Neural cell (in vitro differentiated cells): ENCODE measurements around the gene H2AZ2. TPM values are rescaled to one million over a fixed set of nuclear protein-coding genes. Genes with fewer than 3 reads are reported as not detected.

Source experiments
- H2AFZ ChIP-seq: fragments of 200-600, 300-800 bp; sonication (generic), shearing (Covaris generic); 2 replicates; pipeline ENCODE4 v1.6.0; 2014; ENCODE audit warnings: low read depth, mild to moderate bottlenecking, antibody characterized with exemption, low read length, moderate library complexity
- H3F3A ChIP-seq: fragments of 200-600 bp; shearing (Covaris generic); 2 replicates; pipeline ENCODE4 v1.6.1; 2016; ENCODE audit warnings: mild to moderate bottlenecking, moderate library complexity, mixed read lengths, antibody characterized with exemption, low read length; ENCODE audit not compliant: insufficient read depth, poor library complexity, severe bottlenecking
- H3K27ac ChIP-seq: fragments of 200-600, 300-800 bp; sonication (generic), shearing (Covaris generic); 2 replicates; pipeline ENCODE4 v1.5.1; 2014; ENCODE audit warnings: mild to moderate bottlenecking, low read length, moderate library complexity
- H3K27me3 ChIP-seq: fragments of 300-800, 200-600 bp; sonication (generic), shearing (Covaris generic); 2 replicates; pipeline ENCODE4 v1.6.0; 2014; ENCODE audit warnings: mild to moderate bottlenecking, low read depth, low read length, moderate library complexity; ENCODE audit not compliant: insufficient read depth
- H3K36me3 ChIP-seq: fragments of 300-800, 200-600 bp; sonication (generic), shearing (Covaris generic); 2 replicates; pipeline ENCODE4 v1.5.1; 2014; ENCODE audit warnings: mild to moderate bottlenecking, antibody characterized with exemption, low read length, moderate library complexity; ENCODE audit not compliant: insufficient read depth
- H3K4me2 ChIP-seq: fragments of 300-800, 200-600 bp; sonication (generic), shearing (Covaris generic); 2 replicates; pipeline ENCODE4 v1.6.0; 2014; ENCODE audit warnings: mild to moderate bottlenecking, low read length
- H3K4me3 ChIP-seq: fragments of 300-800, 200-600 bp; sonication (generic), shearing (Covaris generic); 2 replicates; pipeline ENCODE4 v1.5.1; 2014; ENCODE audit warnings: mild to moderate bottlenecking, low read length, moderate library complexity
- H3K79me2 ChIP-seq: fragments of 200-600 bp; shearing (Covaris generic); replicated peaks from 2 replicates; pipeline ENCODE4 v1.6.0; 2014; ENCODE audit warnings: mild to moderate bottlenecking, low read length, moderate library complexity; ENCODE audit not compliant: insufficient read depth
- H3K9ac ChIP-seq: fragments of 300-800, 200-600 bp; sonication (generic), shearing (Covaris generic); 2 replicates; pipeline ENCODE4 v1.6.1; 2016; ENCODE audit warnings: mild to moderate bottlenecking, low read length, mixed read lengths
- H3K9me2 ChIP-seq: fragments of 200-600 bp; shearing (Covaris generic); 2 replicates; pipeline ENCODE4 v1.6.1; 2016; ENCODE audit warnings: mild to moderate bottlenecking, low read length, mixed read lengths; ENCODE audit not compliant: insufficient read depth
- H3K9me3 ChIP-seq: fragments of 200-600, 300-800 bp; sonication (generic), shearing (Covaris generic); 2 replicates; pipeline ENCODE4 v1.6.1; 2016; ENCODE audit warnings: mild to moderate bottlenecking, mixed run types, low read length, moderate library complexity, mixed read lengths
- H4K20me1 ChIP-seq: fragments of 200-600 bp; shearing (Covaris generic); 2 replicates; pipeline ENCODE4 v1.6.1; 2016; ENCODE audit warnings: mild to moderate bottlenecking, mixed run types; ENCODE audit not compliant: insufficient read depth
- EP300 ChIP-seq: fragments of 450-650 bp; conservative IDR thresholded peaks from 2 replicates; pipeline ENCODE4 v1.6.1; 2014; ENCODE audit warnings: antibody characterized with exemption, mild to moderate bottlenecking, moderate library complexity; ENCODE audit not compliant: poor library complexity, severe bottlenecking
- EZH2 ChIP-seq: fragments of 200-600, 300-800 bp; shearing (Covaris generic), sonication (generic); IDR thresholded peaks from 2 replicates; pipeline ENCODE4 v1.6.1; 2014; ENCODE audit warnings: antibody characterized with exemption, low read length, borderline replicate concordance, mild to moderate bottlenecking; ENCODE audit not compliant: insufficient read depth, poor library complexity, severe bottlenecking
- MXI1 ChIP-seq: fragments of 450-650 bp; conservative IDR thresholded peaks from 2 replicates; pipeline ENCODE4 v1.6.1; 2014; ENCODE audit warnings: antibody characterized with exemption, mild to moderate bottlenecking; ENCODE audit not compliant: poor library complexity, severe bottlenecking
- POLR2AphosphoS5 ChIP-seq: IDR thresholded peaks from 2 replicates; pipeline ENCODE4 v1.6.1; 2012
- RAD21 ChIP-seq: fragments of 450-650 bp; conservative IDR thresholded peaks from 2 replicates; pipeline ENCODE4 v1.6.1; 2014; ENCODE audit warnings: antibody characterized with exemption, mild to moderate bottlenecking, moderate library complexity
- SMC3 ChIP-seq: fragments of 450-650 bp; conservative IDR thresholded peaks from 2 replicates; pipeline ENCODE4 v1.6.1; 2014; ENCODE audit warnings: antibody characterized with exemption, mild to moderate bottlenecking, moderate library complexity; ENCODE audit not compliant: poor library complexity
- TAF1 ChIP-seq: IDR thresholded peaks from 2 replicates; pipeline ENCODE4 v1.6.1; 2012; ENCODE audit warnings: low read depth
- polyA plus RNA-seq: library from polyadenylated mRNA; depleted of rRNA; stranded (reverse); fragments of >200 nt; gene quantifications from 2 replicates; pipeline ENCODE4 v1.2.3, GENCODE V29; 2014
- TF ChIP-seq, protein P1 (sequence below): IDR thresholded peaks from 2 replicates; pipeline ENCODE4 v1.6.1; 2012; ENCODE audit warnings: borderline replicate concordance
- TF ChIP-seq, protein P2 (sequence below): fragments of 450-650 bp; IDR thresholded peaks from 2 replicates; pipeline ENCODE4 v1.5.1; 2014; ENCODE audit warnings: antibody characterized with exemption, mild to moderate bottlenecking, moderate library complexity; ENCODE audit not compliant: poor library complexity, severe bottlenecking

Gene H2AZ2
- polyA plus RNA-seq, 1 donor from 2014 or later = 152 TPM

DNA sequence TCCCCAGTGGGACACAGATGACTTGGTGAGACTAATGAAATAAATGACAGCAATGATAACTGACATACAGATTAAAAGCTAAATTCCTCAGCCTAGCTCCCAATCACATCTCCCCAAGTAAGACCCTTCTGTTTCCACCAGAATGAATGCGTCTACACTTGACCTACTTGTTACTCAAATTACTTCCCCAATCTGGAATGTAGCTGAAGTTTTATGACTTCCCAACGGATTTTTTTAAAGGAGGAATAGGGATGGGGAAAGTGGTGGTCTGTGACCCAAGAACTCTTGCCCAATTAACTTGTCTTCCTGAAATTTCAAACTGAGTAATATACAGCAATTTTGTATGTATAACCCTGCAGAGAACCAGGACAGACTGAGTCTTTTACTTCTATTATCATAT is 9.1 kb downstream of the H2AZ2 start:
- H4K20me1 ChIP-seq = no peaks in the 10 kb centered on the region
- no peak overlapping the region for H3K9ac ChIP-seq
- H3K36me3 ChIP-seq = peaks cover 14% of the 10 kb centered on the region
- H2AFZ ChIP-seq = no peak overlapping the region
- H3K4me2 ChIP-seq = no peak overlapping the region
- no peaks in the 10 kb centered on the region for H3K9me2 ChIP-seq
- H3K9me3 ChIP-seq = no peaks in the 10 kb centered on the region
- peaks cover 30% of the 10 kb centered on the region for H3K79me2 ChIP-seq
- no peaks in the 10 kb centered on the region for H3K27me3 ChIP-seq
- H3F3A ChIP-seq = no peaks in the 10 kb centered on the region
- no peak overlapping the region for H3K27ac ChIP-seq
- TF ChIP-seq, protein P1, sequence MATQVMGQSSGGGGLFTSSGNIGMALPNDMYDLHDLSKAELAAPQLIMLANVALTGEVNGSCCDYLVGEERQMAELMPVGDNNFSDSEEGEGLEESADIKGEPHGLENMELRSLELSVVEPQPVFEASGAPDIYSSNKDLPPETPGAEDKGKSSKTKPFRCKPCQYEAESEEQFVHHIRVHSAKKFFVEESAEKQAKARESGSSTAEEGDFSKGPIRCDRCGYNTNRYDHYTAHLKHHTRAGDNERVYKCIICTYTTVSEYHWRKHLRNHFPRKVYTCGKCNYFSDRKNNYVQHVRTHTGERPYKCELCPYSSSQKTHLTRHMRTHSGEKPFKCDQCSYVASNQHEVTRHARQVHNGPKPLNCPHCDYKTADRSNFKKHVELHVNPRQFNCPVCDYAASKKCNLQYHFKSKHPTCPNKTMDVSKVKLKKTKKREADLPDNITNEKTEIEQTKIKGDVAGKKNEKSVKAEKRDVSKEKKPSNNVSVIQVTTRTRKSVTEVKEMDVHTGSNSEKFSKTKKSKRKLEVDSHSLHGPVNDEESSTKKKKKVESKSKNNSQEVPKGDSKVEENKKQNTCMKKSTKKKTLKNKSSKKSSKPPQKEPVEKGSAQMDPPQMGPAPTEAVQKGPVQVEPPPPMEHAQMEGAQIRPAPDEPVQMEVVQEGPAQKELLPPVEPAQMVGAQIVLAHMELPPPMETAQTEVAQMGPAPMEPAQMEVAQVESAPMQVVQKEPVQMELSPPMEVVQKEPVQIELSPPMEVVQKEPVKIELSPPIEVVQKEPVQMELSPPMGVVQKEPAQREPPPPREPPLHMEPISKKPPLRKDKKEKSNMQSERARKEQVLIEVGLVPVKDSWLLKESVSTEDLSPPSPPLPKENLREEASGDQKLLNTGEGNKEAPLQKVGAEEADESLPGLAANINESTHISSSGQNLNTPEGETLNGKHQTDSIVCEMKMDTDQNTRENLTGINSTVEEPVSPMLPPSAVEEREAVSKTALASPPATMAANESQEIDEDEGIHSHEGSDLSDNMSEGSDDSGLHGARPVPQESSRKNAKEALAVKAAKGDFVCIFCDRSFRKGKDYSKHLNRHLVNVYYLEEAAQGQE = no peak
- TF ChIP-seq POLR2AphosphoS5 (no peak), EZH2 (no peak), MXI1 (no peak), RAD21 (no peak), SMC3 (no peak), TAF1 (no peak), EP300 (no peak)
- TF ChIP-seq, protein P2, sequence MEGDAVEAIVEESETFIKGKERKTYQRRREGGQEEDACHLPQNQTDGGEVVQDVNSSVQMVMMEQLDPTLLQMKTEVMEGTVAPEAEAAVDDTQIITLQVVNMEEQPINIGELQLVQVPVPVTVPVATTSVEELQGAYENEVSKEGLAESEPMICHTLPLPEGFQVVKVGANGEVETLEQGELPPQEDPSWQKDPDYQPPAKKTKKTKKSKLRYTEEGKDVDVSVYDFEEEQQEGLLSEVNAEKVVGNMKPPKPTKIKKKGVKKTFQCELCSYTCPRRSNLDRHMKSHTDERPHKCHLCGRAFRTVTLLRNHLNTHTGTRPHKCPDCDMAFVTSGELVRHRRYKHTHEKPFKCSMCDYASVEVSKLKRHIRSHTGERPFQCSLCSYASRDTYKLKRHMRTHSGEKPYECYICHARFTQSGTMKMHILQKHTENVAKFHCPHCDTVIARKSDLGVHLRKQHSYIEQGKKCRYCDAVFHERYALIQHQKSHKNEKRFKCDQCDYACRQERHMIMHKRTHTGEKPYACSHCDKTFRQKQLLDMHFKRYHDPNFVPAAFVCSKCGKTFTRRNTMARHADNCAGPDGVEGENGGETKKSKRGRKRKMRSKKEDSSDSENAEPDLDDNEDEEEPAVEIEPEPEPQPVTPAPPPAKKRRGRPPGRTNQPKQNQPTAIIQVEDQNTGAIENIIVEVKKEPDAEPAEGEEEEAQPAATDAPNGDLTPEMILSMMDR = no peak
- H3K4me3 ChIP-seq = no peak overlapping the region

DNA sequence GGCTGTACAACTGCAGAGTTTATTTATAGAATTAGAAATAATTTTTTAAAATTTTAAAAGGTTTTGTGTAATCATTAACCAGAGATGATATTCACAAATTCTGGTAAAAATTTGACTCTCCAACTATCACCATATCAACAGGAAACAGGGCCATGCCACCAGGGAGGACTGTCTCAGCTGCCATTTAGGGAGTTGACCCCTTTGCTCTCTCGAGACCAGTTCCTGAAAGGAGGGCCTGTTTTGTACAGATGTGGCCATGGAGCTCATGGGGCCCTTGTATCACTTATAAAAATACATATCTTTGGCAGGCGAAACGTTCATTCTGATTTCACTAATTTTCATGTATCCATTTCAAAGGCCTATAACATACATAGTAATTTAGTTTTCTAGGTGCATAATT is 20.3 kb downstream of the H2AZ2 start:
- Histone ChIP-seq H3K9me2 (no peaks in the 10 kb centered on the region), H3K36me3 (no peaks in the 10 kb centered on the region), H3K9me3 (no peaks in the 10 kb centered on the region), H2AFZ (no peak overlapping the region), H3K4me3 (no peak overlapping the region), H4K20me1 (no peaks in the 10 kb centered on the region), H3K27ac (no peak overlapping the region), H3K4me2 (no peak overlapping the region), H3K79me2 (no peaks in the 10 kb centered on the region), H3K9ac (no peak overlapping the region), H3K27me3 (no peaks in the 10 kb centered on the region), H3F3A (no peaks in the 10 kb centered on the region)
- no peak for TF ChIP-seq MXI1
- TF ChIP-seq, protein P2 = no peak
- TF ChIP-seq EZH2 = no peak
- no peak for TF ChIP-seq SMC3
- no peak for TF ChIP-seq TAF1
- TF ChIP-seq EP300 = no peak
- TF ChIP-seq, protein P1 = no peak
- TF ChIP-seq POLR2AphosphoS5 = no peak
- no peak for TF ChIP-seq RAD21
